Right lung (tissue), 5 donors: Measurements from ENCODE around the gene VAV1. TPM values are rescaled to one million over a fixed set of nuclear protein-coding genes. Genes with fewer than 3 reads are reported as not detected.
"Not testable (repeated sequence)": the region's sequence is repeated elsewhere in the genome, so short reads cannot be mapped to it uniquely, and the experiment has no call there.

Experiments used
- DNase-seq, 2 donors: peaks; one replicate each; pipeline ENCODE4 v3.0.0-alpha.2; 2013
- polyA plus RNA-seq, 5 donors: library from polyadenylated mRNA; unstranded; fragments of 120-200 nt; gene quantifications; one replicate each; pipeline versions ENCODE4 v1.2.1 to v1.2.3, GENCODE V29; 2013; ENCODE audit warnings: inconsistent platforms in 1 of 5, low replicate concordance in 1 of 5; ENCODE audit not compliant: insufficient read length in 5 of 5, insufficient read depth in 1 of 5

Gene VAV1
- polyA plus RNA-seq, 5 donors: 2.0 to 2.6 (median 2.2) TPM

GRCh38 chr19:6754653-6755463, 17.6 kb upstream of the VAV1 start:
- DNase-seq: no peak

GRCh38 chr19:6760606-6761005, 11.9 kb upstream of the VAV1 start:
- no peak for DNase-seq

- DNase-seq: no peak
Measured at GRCh38 chr19:6761053-6761676, 11.3 kb upstream of the VAV1 start.

GRCh38 chr19:6762253-6762797, 10.2 kb upstream of the VAV1 start:
- DNase-seq: not testable (repeated sequence)

GRCh38 chr19:6765738-6766356, 6.7 kb upstream of the VAV1 start:
- peak in 1 of 2 donors; percentile 63 for DNase-seq

GRCh38 chr19:6766357-6767080, 6.0 kb upstream of the VAV1 start:
- no peak for DNase-seq

- DNase-seq: no peak
Measured at GRCh38 chr19:6767081-6767356, 5.5 kb upstream of the VAV1 start.

GRCh38 chr19:6767357-6768235, 4.9 kb upstream of the VAV1 start, which contains the start of gene SH2D3A:
Gene SH2D3A, minus strand, starts transcription at chr19:6767435. Its CDS starts 3,687 bp downstream, at chr19:6763748.
- peak; percentile 66 to 72 for DNase-seq

- DNase-seq: no peak
Measured at GRCh38 chr19:6768236-6768785, 4.2 kb upstream of the VAV1 start.

GRCh38 chr19:6769006-6769619, 3.4 kb upstream of the VAV1 start:
- no peak for DNase-seq

- not testable (repeated sequence) for DNase-seq
Measured at GRCh38 chr19:6771648-6772027, 870 bp upstream of the VAV1 start.

GRCh38 chr19:6772866-6773322, 386 bp downstream of the VAV1 start:
- no peak for DNase-seq

GRCh38 chr19:6773323-6773931, 919 bp downstream of the VAV1 start:
- no peak for DNase-seq

GRCh38 chr19:6774821-6775707, 2.6 kb downstream of the VAV1 start:
- DNase-seq: peak; percentile 42 to 52

- not testable (repeated sequence) for DNase-seq
Measured at GRCh38 chr19:6776045-6776444, 3.5 kb downstream of the VAV1 start.

GRCh38 chr19:6776999-6777398, 4.5 kb downstream of the VAV1 start:
- DNase-seq: no peak

GRCh38 chr19:6777434-6777833, 4.9 kb downstream of the VAV1 start:
- no peak for DNase-seq

- no peak for DNase-seq
Measured at GRCh38 chr19:6778386-6778785, 5.9 kb downstream of the VAV1 start.

- no peak for DNase-seq
Measured at GRCh38 chr19:6779206-6779605, 6.7 kb downstream of the VAV1 start.
